Regular cardiac myocyte (primary cell): ENCODE results near the gene GLS. TPM values are rescaled to one million over a fixed set of nuclear protein-coding genes. Genes with fewer than 3 reads are reported as not detected.

Experiments
- total RNA-seq: library from RNA; depleted of rRNA; stranded (reverse); fragments of >200 nt; gene quantifications from 2 replicates; pipeline ENCODE4 v1.2.3, GENCODE V29; 2014

The GLS gene
- total RNA-seq, result 184 and 403 TPM in 2 replicates

GRCh38 chr2:190880378-190881083 lies at the start of gene GLS:
Gene GLS, plus strand, starts transcription at chr2:190880821. Its CDS starts 264 bp downstream, at chr2:190881085.

GRCh38 chr2:191013932-191014652 lies 133.5 kb downstream of the GLS start, which contains the start of gene STAT1:
Gene STAT1, minus strand, starts transcription at chr2:191014171. Its CDS starts 4,168 bp downstream, at chr2:191010003.

Other genes with a start within 250 kb of the GLS start
- gene NAB1, start 231.7 kb upstream of the GLS start, total RNA-seq, result 60.2 and 130 TPM in 2 replicates
- 202 and 260 TPM in 2 replicates for gene STAT1, start 133.3 kb downstream of the GLS start, total RNA-seq